B cell (primary cell): ENCODE measurements around the gene KCNIP1. TPM values are rescaled to one million over a fixed set of nuclear protein-coding genes. Genes with fewer than 3 reads are reported as not detected.

Source experiments
- ATAC-seq: fragments of 200-7000 bp; cut with Tn5 transposase; one replicate; pipeline ENCODE4 v1.10.0; 2021; ENCODE audit warnings: low read depth, mild to moderate bottlenecking, moderate number of reproducible peaks, moderate library complexity
- CTCF ChIA-PET: fragments of 350-600 bp; sonication (Branson Sonifier 250); formaldehyde crosslinking; loops from one replicate; lab custom pipeline; 2021; ENCODE audit warnings: antibody characterized with exemption, inconsistent platforms; lab: Charles Lee
- POLR2A ChIA-PET: fragments of 350-600 bp; sonication (Branson Sonifier 250); formaldehyde crosslinking; loops from one replicate; lab custom pipeline; 2021; ENCODE audit warnings: antibody characterized with exemption; lab: Charles Lee
- DNase-seq: peaks from one replicate; pipeline ENCODE4 v3.0.0; 2013
- H2AFZ ChIP-seq: 2 replicates; pipeline ENCODE4 v1.6.1; 2012; ENCODE audit warnings: mild to moderate bottlenecking, low read depth, low read length; ENCODE audit not compliant: insufficient read depth, poor library complexity, severe bottlenecking
- H3K27ac ChIP-seq, 2 donors: 1 replicate in 1 of 2; 2 replicates in 1 of 2; pipeline ENCODE4 v1.5.1; 2012 to 2013; ENCODE audit warnings: low read length in 2 of 2, mild to moderate bottlenecking in 2 of 2, moderate library complexity in 1 of 2
- H3K27me3 ChIP-seq, 4 experiments: fragments of 200-600 bp in 1 of 4; sonication (generic) in 1 of 4; replicated peaks in 1 of 4; 1 replicate in 2 of 4; 2 replicates in 2 of 4; pipeline versions ENCODE4 v1.6.1 to v1.7.0; 2013 to 2016; ENCODE audit warnings: low read length in 3 of 4, mild to moderate bottlenecking in 2 of 4, mixed read lengths in 1 of 4, moderate library complexity in 1 of 4; ENCODE audit not compliant: insufficient read depth in 4 of 4, control insufficient read depth in 3 of 4; ENCODE audit errors: control extremely low read depth in 1 of 4
- H3K36me3 ChIP-seq, 2 experiments: replicated peaks in 1 of 2; 1 replicate in 1 of 2; 2 replicates in 1 of 2; pipeline versions ENCODE4 v1.6.1 to v1.7.1; 2013; ENCODE audit warnings: low read length in 1 of 2; ENCODE audit not compliant: insufficient read depth in 2 of 2, control insufficient read depth in 1 of 2; ENCODE audit errors: control extremely low read depth in 1 of 2, extremely low read depth in 1 of 2
- H3K4me1 ChIP-seq, 2 donors: fragments of 200-600 bp in 1 of 2; sonication (generic) in 1 of 2; 1 replicate in 1 of 2; 2 replicates in 1 of 2; pipeline versions ENCODE4 v1.5.1 to v1.6.1; 2013 to 2017; ENCODE audit warnings: low read length in 2 of 2; ENCODE audit not compliant: control insufficient read depth in 2 of 2, insufficient read depth in 2 of 2
- H3K4me2 ChIP-seq: replicated peaks from 2 replicates; pipeline ENCODE3; 2012; ENCODE audit warnings: mild to moderate bottlenecking, low read depth, low read length; ENCODE audit not compliant: poor library complexity, severe bottlenecking
- H3K4me3 ChIP-seq, 5 experiments: fragments of 200-600 bp in 1 of 5; sonication (generic) in 1 of 5; 1 replicate in 3 of 5; 2 replicates in 2 of 5; pipeline versions ENCODE4 v1.5.1 to v1.7.0; 2011 to 2016; ENCODE audit warnings: low read length in 4 of 5, mild to moderate bottlenecking in 4 of 5, low read depth in 2 of 5, control low read depth in 1 of 5, moderate library complexity in 1 of 5; ENCODE audit not compliant: insufficient read depth in 1 of 5; ENCODE audit errors: control extremely low read depth in 1 of 5, extremely low read depth in 1 of 5
- H3K79me2 ChIP-seq: fragments of 200-600 bp; sonication (generic); one replicate; pipeline ENCODE4 v1.6.0; 2016; ENCODE audit warnings: low read length; ENCODE audit not compliant: control insufficient read depth, insufficient read depth
- H3K9ac ChIP-seq: fragments of 200-600 bp; sonication (generic); 2 replicates; pipeline ENCODE4 v1.6.1; 2017; ENCODE audit warnings: mild to moderate bottlenecking, low read length, moderate library complexity
- H3K9me3 ChIP-seq, 3 donors: one replicate each; pipeline versions ENCODE4 v1.6.1 to v1.7.1; 2013; ENCODE audit warnings: low read length in 2 of 3; ENCODE audit not compliant: control insufficient read depth in 2 of 3, insufficient read depth in 1 of 3; ENCODE audit errors: control extremely low read depth in 1 of 3
- H4K20me1 ChIP-seq: 2 replicates; pipeline ENCODE4 v1.6.0; 2012; ENCODE audit warnings: mild to moderate bottlenecking, low read length; ENCODE audit not compliant: insufficient read depth, control insufficient read depth, poor library complexity, severe bottlenecking
- H3K27ac Mint-ChIP-seq: one replicate; pipeline ENCODE4 v1.8.0; 2021; ENCODE audit warnings: mixed read lengths
- H3K27me3 Mint-ChIP-seq: one replicate; pipeline ENCODE4 v1.8.0; 2021; ENCODE audit warnings: mixed read lengths
- H3K4me1 Mint-ChIP-seq: one replicate; pipeline ENCODE4 v1.8.0; 2021; ENCODE audit warnings: mixed read lengths
- H3K4me3 Mint-ChIP-seq: one replicate; pipeline ENCODE4 v1.8.0; 2021; ENCODE audit warnings: mixed read lengths
- H3K9me3 Mint-ChIP-seq: one replicate; pipeline ENCODE4 v1.8.0; 2022; ENCODE audit warnings: mixed read lengths; ENCODE audit not compliant: insufficient read depth
- CTCF ChIP-seq: fragments of 200-600 bp; IDR thresholded peaks from one replicate; pipeline ENCODE4 v1.8.0; 2022; ENCODE audit warnings: antibody characterized with exemption, mild to moderate bottlenecking
- EZH2 ChIP-seq: IDR thresholded peaks from 2 replicates; pipeline ENCODE4 v1.6.1; 2012; ENCODE audit warnings: borderline replicate concordance, low read depth, mild to moderate bottlenecking, moderate library complexity, low read length; ENCODE audit not compliant: insufficient read depth, poor library complexity, severe bottlenecking
- WGBS: methylation state at CpG from one replicate; pipeline ENCODE4 v1.1.5; 2013; ENCODE audit warnings: missing lambda C conversion rate; ENCODE audit not compliant: insufficient coverage; 5-methylcytosine and 5-hydroxymethylcytosine counted together
- intact Hi-C: fragments of 100-400 bp; cut with micrococcal nuclease; formaldehyde crosslinking; loops from one replicate; pipeline ENCODE4 v1.10.0; 2022
- polyA plus RNA-seq: library from polyadenylated mRNA; depleted of rRNA; stranded (reverse); fragments of >200 nt; gene quantifications from 2 replicates; pipeline ENCODE4 v1.2.3, GENCODE V29; 2012
- total RNA-seq, 2 donors: library from RNA; stranded (reverse); fragments of 120-200 nt in 1 of 2; gene quantifications; 1 replicate in 1 of 2; 2 replicates in 1 of 2; pipeline versions ENCODE4 v1.2.3 to v1.2.4, GENCODE V29; 2013 to 2022

The KCNIP1 gene
- total and polyA plus RNA-seq, 2 donors (not counting 1 experiment from before 2014, with no cell fraction given): not detected

GRCh38 chr5:170750791-170751190 lies 247.0 kb downstream of the KCNIP1 start:
- H3K9me3 ChIP-seq: no peaks in the 10 kb centered on the region
- Mint-ChIP-seq H3K27ac (no peak overlapping the region), H3K4me3 (no peak overlapping the region), H3K27me3 (peaks cover 35% of the 10 kb centered on the region), H3K4me1 (no peaks in the 10 kb centered on the region), H3K9me3 (no peaks in the 10 kb centered on the region)
- no peak overlapping the region for H3K4me3 ChIP-seq
- no peak for ATAC-seq
- no peaks in the 10 kb centered on the region for H3K4me1 ChIP-seq
- 79% methylated on average over 5 of the region's 6 CpGs for WGBS
- H3K9ac ChIP-seq: no peak overlapping the region
- H3K36me3 ChIP-seq: no peaks in the 10 kb centered on the region
- ChIA-PET POLR2A (no interaction called here), CTCF (no interaction called here)
- H3K27ac ChIP-seq: no peak overlapping the region
- no peak for TF ChIP-seq EZH2
- no peak for TF ChIP-seq CTCF
- H2AFZ ChIP-seq: no peak overlapping the region
- no peaks in the 10 kb centered on the region for H3K79me2 ChIP-seq
- H3K4me2 ChIP-seq: no peak overlapping the region
- peaks cover 0 to 8% (median under 1%) of the 10 kb centered on the region in 4 experiments for H3K27me3 ChIP-seq
- no peak for DNase-seq
- intact Hi-C loops: no loop called here
- H4K20me1 ChIP-seq: no peaks in the 10 kb centered on the region

DNA sequence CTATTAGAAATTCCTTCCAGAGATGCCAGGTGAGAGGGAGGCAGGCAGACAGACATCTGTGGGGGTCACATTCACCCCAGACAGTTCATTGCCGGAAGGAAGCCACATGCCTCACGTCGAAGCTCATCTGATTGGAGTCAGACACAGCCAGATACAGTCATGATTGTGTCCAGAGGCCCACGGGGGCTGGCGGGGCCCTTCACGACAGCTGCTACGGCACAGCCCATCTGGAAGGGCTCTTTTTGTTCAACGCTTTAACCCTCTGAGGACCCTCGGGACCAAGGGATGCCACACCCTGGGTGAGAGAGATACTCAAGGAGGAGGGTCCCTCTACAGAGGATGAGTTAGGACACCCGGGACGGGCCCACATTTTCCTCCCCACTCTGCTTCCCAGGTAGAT lies 247.8 kb downstream of the KCNIP1 start:
- peaks cover 32% of the 10 kb centered on the region for H3K27me3 Mint-ChIP-seq
- no peak for ATAC-seq
- no peak overlapping the region for H3K9ac ChIP-seq

More for the DNA sequence above, 247.8 kb downstream of the KCNIP1 start:
- Histone ChIP-seq H3K27ac (no peak overlapping the region), H4K20me1 (no peaks in the 10 kb centered on the region), H2AFZ (no peak overlapping the region), H3K4me3 (no peak overlapping the region), H3K79me2 (no peaks in the 10 kb centered on the region), H3K4me1 (no peaks in the 10 kb centered on the region), H3K27me3 (peaks cover 0 to 6% (median 0%) of the 10 kb centered on the region in 4 experiments), H3K36me3 (no peaks in the 10 kb centered on the region), H3K9me3 (no peaks in the 10 kb centered on the region), H3K4me2 (no peak overlapping the region)
- H3K4me3 Mint-ChIP-seq: no peak overlapping the region
- no peaks in the 10 kb centered on the region for H3K4me1 Mint-ChIP-seq
- no peaks in the 10 kb centered on the region for H3K9me3 Mint-ChIP-seq
- WGBS: 87% methylated on average over 8 of the region's 11 CpGs
- no peak for TF ChIP-seq CTCF
- no peak for TF ChIP-seq EZH2
- intact Hi-C loops: no loop called here
- no peak overlapping the region for H3K27ac Mint-ChIP-seq
- CTCF ChIA-PET: no interaction called here
- no peak for DNase-seq
- POLR2A ChIA-PET: no interaction called here
